IgD-negative memory B cell (primary cell): ENCODE results near the gene FGFR3. TPM values are rescaled to one million over a fixed set of nuclear protein-coding genes. Genes with fewer than 3 reads are reported as not detected.

Source experiments
- H3K27ac Mint-ChIP-seq, 3 donors: one replicate each; pipeline ENCODE4 v1.8.0; 2020 to 2022; ENCODE audit warnings: mild to moderate bottlenecking in 3 of 3, mixed read lengths in 3 of 3, moderate library complexity in 1 of 3
- H3K27me3 Mint-ChIP-seq: one replicate; pipeline ENCODE4 v1.8.0; 2021; ENCODE audit warnings: mixed read lengths
- H3K36me3 Mint-ChIP-seq: one replicate; pipeline ENCODE4 v1.8.0; 2020; ENCODE audit warnings: mild to moderate bottlenecking, mixed read lengths
- H3K4me1 Mint-ChIP-seq, 3 donors: one replicate each; pipeline ENCODE4 v1.8.0; 2020 to 2022; ENCODE audit warnings: mixed read lengths in 3 of 3, mild to moderate bottlenecking in 1 of 3
- H3K4me3 Mint-ChIP-seq, 4 donors: one replicate each; pipeline ENCODE4 v1.8.0; 2020 to 2022; ENCODE audit warnings: mild to moderate bottlenecking in 4 of 4, mixed read lengths in 4 of 4, moderate library complexity in 3 of 4
- H3K9me3 Mint-ChIP-seq, 3 donors: one replicate each; pipeline ENCODE4 v1.8.0; 2020 to 2021; ENCODE audit warnings: mixed read lengths in 3 of 3, mild to moderate bottlenecking in 1 of 3
- polyA plus RNA-seq: library from polyadenylated mRNA; unstranded; fragments of 300-500 nt; fragmentation: Illumina TruSeq; gene quantifications from one replicate; pipeline ENCODE4 v1.2.3, GENCODE V29; 2021

FGFR3 gene
- polyA plus RNA-seq = 0.45 TPM

DNA sequence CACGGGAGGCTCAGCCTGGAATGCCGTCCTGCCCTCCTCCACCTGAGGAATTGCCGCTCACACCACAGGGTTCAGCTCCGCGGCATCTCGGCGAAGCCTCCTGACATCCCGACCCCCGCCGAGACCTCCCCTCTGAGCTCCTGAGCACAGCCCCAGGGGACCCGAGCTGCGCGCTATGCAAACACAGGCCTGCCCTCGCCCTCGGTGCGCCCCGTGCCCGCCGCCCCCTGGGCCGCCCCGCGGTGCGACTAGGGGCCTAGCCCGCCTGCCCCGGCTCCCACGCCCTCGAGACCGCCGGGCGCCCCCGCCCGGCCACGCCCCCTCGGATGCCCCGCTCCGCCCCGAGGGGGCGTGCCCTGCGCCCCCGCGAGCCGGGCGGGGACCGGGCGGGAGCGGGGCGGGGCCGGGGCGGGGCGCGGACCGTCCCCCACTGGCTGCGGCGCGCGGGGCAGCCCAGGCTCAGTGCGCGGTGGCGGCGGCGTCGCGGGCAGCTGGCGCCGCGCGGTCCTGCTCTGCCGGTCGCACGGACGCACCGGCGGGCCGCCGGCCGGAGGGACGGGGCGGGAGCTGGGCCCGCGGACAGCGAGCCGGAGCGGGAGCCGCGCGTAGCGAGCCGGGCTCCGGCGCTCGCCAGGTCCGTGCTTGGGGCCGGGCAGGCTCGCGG lies at the start of gene FGFR3:
Gene FGFR3, plus strand, starts transcription at position 462 of the 664 bp plus-strand sequence. CDS start 642 bp downstream, outside the sequence.
- Mint-ChIP-seq H3K4me1 (peaks cover 0 to 6% (median 0%) of the 10 kb centered on the region in 3 donors), H3K4me3 (peak within 1 kb of the TSS; percentile 59 to 85 (median 79)), H3K9me3 (no peaks in the 10 kb centered on the region), H3K27ac (no peak within 1 kb of the TSS), H3K36me3 (no peaks in the 10 kb centered on the region), H3K27me3 (peaks cover 10% of the 10 kb centered on the region)

DNA sequence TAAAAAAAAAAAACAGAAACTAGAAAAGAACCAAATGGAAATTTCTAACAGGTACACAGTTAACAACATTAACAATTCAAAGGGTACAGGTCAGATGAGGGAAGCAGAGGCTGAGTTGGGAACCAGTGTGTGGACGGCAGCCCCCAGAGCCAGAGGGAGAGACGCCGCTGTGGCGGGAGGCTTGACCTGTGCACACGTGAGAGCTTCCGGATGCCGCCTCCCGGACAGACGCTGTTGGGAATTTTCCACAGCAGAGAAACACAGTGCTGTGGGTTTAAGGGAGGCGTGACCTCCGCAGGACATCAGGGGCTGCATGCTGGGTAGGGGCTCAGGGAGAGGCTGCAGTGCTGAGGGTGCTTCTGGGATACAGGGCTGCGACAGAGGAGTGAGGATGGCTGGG lies 49.5 kb upstream of the FGFR3 start:
- Mint-ChIP-seq H3K4me3 (no peak overlapping the region), H3K4me1 (no peaks in the 10 kb centered on the region), H3K27ac (no peak overlapping the region), H3K36me3 (peaks cover 9% of the 10 kb centered on the region), H3K9me3 (no peaks in the 10 kb centered on the region), H3K27me3 (no peaks in the 10 kb centered on the region)

DNA sequence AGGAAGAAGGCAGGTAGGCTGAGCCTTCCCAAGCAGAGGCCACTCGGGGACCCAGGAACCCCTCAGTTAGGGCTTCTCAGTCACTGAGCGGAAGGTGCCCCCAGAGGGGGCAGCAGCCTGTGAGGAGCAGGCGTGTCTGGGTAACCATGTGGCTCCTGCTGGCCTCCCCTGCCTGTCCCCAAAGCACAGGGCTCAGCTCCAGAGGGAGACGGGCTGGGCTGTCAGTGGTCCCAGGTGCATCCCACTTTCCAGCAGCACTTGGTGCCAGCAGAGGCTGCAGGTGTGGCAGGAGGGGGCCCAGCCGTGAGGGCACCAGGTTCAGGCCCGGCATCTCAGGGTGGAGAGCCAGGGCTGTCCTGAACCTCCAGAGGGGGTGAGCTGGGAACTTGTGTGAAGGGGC lies 49.1 kb upstream of the FGFR3 start:
- Mint-ChIP-seq H3K27ac (no peak overlapping the region), H3K36me3 (peaks cover 5% of the 10 kb centered on the region), H3K9me3 (no peaks in the 10 kb centered on the region), H3K27me3 (no peaks in the 10 kb centered on the region), H3K4me3 (no peak overlapping the region), H3K4me1 (no peaks in the 10 kb centered on the region)

DNA sequence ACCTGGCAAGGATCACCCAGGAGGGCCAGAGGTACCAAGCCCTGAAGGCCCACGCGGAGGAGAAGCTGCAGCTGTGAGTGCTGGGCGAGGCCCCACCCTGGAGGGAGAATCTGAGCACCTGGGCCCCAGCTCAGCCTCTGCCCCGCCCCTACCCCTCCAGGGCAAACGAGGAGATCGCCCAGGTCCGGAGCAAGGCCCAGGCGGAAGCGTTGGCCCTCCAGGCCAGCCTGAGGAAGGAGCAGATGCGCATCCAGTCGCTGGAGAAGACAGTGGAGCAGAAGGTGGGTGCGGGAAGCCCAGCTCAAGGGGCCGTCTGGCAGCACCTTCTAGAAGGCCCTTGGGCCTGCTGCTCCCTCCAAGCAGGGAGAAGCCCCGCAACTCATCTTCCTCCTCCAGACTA lies 48.5 kb upstream of the FGFR3 start:
- Mint-ChIP-seq H3K4me1 (no peaks in the 10 kb centered on the region), H3K9me3 (no peaks in the 10 kb centered on the region), H3K27ac (peak overlapping the region in 1 of 3 donors; percentile 50), H3K36me3 (peaks cover 4% of the 10 kb centered on the region), H3K4me3 (no peak overlapping the region), H3K27me3 (no peaks in the 10 kb centered on the region)

DNA sequence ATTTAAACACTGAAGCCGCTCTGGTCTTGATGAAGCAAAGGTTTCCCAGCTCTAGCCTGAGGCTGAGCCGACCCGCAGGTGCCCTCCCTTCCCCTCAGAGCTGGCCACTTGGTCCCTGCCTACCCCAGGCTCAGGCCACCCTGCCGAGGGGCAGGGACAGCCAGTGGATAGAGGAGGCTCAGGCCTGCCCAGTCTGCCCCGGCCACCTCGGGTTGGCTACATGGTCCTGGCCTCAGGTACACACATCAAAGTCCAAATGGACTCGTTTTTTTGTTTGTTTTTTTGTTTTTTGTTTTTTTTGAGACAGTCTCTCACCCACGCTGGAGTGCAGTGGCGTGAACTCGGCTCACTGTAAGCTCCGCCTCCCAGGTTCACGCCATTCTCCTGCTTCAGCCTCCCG lies 47.9 kb upstream of the FGFR3 start:
- H3K27me3 Mint-ChIP-seq = no peaks in the 10 kb centered on the region
- no peak overlapping the region for H3K4me3 Mint-ChIP-seq
- H3K27ac Mint-ChIP-seq = peak overlapping the region in 1 of 3 donors; percentile 50
- no peaks in the 10 kb centered on the region for H3K4me1 Mint-ChIP-seq
- H3K36me3 Mint-ChIP-seq = peaks cover 4% of the 10 kb centered on the region
- H3K9me3 Mint-ChIP-seq = no peaks in the 10 kb centered on the region

DNA sequence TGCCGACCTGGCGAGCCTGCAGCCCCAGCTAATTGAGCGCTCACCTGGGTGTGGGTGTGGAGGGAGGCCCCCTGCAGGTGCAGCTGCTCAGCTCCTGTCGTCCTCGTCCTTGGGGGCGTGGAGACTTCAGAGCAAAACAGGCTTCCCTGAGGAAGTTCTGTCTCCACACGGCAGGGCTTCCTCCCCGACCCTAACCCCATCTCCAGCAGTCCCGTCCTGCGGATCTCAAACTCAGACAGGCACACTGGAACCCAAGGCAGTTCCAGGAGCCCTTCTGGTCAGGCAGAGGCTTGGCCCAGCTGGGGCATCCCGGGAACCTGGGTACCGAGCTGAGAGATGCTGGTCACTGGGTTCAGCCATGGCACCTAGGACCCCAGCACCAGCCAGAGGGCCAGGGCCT lies 47.4 kb upstream of the FGFR3 start:
- Mint-ChIP-seq H3K27me3 (no peaks in the 10 kb centered on the region), H3K4me1 (no peaks in the 10 kb centered on the region), H3K4me3 (no peak overlapping the region), H3K9me3 (no peaks in the 10 kb centered on the region), H3K36me3 (peaks cover 4% of the 10 kb centered on the region), H3K27ac (no peak overlapping the region)

DNA sequence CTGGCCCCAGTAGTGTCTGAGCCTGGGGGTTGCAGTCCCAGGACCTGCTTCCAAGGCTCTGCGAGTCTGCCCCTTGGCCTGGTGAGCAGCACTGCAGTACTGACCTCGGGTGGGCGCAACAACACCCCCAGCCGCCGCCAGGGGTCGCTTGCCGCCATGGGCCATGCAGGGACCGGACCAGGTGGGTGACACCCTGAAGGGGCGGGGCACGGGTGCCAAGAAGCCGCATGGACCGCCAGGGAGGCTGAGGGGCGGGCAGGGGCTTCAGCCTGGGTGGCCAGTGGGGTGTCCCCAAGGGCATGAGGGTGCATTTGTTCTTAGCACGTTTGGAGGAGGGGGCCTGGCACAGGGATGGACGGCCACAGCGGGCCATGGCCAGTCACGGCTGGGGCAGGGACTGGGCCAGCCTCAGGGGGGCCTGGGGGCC lies 46.8 kb upstream of the FGFR3 start:
- no peak overlapping the region for H3K27ac Mint-ChIP-seq
- H3K9me3 Mint-ChIP-seq = no peaks in the 10 kb centered on the region
- no peaks in the 10 kb centered on the region for H3K4me1 Mint-ChIP-seq
- H3K27me3 Mint-ChIP-seq = peaks cover 2% of the 10 kb centered on the region
- H3K36me3 Mint-ChIP-seq = peaks cover 1% of the 10 kb centered on the region
- no peak overlapping the region for H3K4me3 Mint-ChIP-seq

DNA sequence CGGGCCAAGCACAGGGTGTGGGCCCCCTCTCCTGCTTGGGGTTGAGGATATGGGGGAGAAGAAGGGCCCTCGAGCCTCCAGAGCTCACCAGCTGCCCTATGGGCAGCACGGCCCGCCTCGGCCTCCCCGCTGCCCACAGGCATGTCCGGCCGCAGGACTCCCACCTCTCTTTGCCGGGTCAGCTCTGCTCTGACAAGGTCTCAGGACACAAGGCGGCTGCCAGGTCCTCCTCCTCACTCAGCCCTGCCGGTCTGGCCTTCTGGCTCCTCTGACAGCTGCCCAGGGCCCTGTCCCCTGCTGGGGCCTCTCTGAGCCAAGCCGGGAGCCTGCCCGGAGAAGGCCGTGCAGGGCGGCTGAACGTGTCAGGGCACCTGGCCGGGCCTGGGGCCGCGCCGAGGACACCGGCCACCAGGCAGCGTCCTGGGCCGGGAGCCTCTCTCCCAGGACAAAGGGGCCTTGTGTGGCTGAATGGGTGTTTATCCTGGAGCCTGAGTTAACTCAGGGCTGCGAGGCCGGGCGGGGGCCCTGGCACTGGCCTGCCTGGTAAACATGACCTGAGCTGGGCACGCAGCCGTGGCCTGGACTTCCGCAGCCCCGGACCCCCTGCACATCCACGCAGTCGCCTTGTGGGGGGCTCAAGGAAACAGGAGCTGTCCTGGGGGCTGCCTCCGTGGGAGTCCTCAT lies 46.0 kb upstream of the FGFR3 start:
- Mint-ChIP-seq H3K36me3 (peaks cover 1% of the 10 kb centered on the region), H3K4me1 (no peaks in the 10 kb centered on the region), H3K4me3 (no peak overlapping the region), H3K9me3 (no peaks in the 10 kb centered on the region), H3K27ac (no peak overlapping the region), H3K27me3 (peaks cover 2% of the 10 kb centered on the region)

DNA sequence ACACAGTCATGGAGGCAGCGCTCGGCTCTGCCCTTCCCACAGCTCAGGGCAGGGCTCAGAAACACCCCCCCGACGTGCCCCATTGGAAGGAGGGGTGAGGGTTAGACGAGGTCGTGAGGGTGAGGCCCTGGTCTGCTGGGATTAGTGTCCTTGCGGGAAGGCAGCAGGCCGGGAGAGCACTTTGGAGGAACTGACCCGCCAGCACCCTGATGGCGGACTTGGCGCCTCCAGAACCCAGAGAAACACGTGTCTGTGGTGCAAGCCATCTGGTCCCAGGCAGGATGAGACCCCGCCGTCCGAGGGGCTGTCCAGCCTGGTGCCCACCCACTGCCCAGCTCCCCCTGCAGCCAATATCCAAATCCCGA lies 45.5 kb upstream of the FGFR3 start:
- Mint-ChIP-seq H3K9me3 (no peaks in the 10 kb centered on the region), H3K27ac (no peak overlapping the region), H3K4me1 (no peaks in the 10 kb centered on the region), H3K36me3 (peaks cover 1% of the 10 kb centered on the region), H3K4me3 (no peak overlapping the region), H3K27me3 (peaks cover 2% of the 10 kb centered on the region)

DNA sequence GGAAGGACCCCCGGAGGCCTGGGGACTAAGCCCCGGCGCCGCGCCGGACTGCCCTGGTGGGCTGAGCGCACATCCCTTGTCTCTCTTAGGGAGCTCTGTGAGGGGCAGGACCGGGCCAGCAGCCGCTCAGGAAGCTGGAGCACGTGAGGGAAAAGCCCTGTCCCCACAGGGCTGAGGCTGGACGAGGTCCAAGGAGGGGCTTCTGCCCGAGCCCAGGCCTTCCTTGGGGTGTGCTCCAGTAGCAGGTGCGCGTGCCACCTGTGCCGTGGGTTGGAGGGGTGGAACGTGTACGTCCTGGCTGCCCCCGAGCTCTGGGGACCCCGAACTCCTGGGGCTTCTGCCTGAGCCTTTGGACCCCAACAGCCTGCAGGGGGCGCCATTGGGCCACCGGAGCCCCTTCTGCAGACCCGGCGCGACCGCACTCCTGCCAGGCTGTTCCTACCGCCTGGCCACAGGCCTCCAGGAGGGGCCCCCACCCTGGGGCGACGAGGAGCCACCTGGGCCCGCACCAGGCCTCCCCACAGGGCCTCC lies 44.6 kb upstream of the FGFR3 start:
- Mint-ChIP-seq H3K27me3 (peaks cover 2% of the 10 kb centered on the region), H3K27ac (no peak overlapping the region), H3K9me3 (no peaks in the 10 kb centered on the region), H3K4me3 (no peak overlapping the region), H3K36me3 (peaks cover 1% of the 10 kb centered on the region), H3K4me1 (no peaks in the 10 kb centered on the region)

DNA sequence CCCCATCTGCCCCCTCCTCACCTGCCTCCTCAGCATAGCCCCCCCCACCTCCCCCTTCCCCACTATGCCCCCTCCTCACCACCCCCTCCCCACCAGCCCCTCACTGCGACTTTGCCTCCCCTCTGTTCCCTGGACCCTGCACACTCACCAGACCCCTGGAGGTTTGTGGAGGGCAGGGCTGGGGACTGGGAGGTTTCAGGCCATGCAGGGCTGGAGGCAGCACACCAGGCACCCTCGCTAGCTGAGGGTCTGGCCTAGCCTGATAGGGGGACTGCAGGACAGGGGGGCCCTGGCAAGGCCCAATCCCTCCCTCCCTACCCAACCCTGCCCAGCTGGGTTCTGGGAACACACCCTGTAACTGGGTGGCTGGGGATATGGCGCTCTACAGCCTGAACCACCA lies 43.7 kb upstream of the FGFR3 start:
- Mint-ChIP-seq H3K4me3 (no peak overlapping the region), H3K4me1 (no peaks in the 10 kb centered on the region), H3K9me3 (no peaks in the 10 kb centered on the region), H3K36me3 (peaks cover 1% of the 10 kb centered on the region), H3K27me3 (peaks cover 2% of the 10 kb centered on the region), H3K27ac (no peak overlapping the region)

DNA sequence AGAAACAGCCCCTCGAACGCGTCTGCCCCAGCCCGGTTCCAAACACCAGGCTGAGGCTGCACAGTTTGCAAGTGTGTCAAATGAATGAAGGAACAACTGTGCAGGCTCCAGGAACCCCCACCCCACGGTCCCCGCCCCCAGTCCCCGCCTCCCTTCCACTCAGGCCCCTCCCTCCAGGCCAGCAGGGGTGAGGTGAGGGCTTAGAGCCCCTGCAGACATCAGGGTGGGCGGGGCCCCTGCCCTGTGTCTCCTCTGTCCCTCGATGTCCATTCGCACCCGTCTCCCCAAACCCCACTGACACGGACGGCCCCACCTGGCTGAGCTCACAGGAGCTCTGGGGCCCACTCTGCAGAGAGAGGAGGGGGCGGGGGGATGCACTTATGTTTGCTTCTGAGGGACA lies 43.3 kb upstream of the FGFR3 start:
- Mint-ChIP-seq H3K4me1 (no peaks in the 10 kb centered on the region), H3K27me3 (peaks cover 2% of the 10 kb centered on the region), H3K9me3 (no peaks in the 10 kb centered on the region), H3K36me3 (peaks cover 1% of the 10 kb centered on the region), H3K4me3 (peak overlapping the region in 1 of 4 donors; percentile 39), H3K27ac (no peak overlapping the region)

DNA sequence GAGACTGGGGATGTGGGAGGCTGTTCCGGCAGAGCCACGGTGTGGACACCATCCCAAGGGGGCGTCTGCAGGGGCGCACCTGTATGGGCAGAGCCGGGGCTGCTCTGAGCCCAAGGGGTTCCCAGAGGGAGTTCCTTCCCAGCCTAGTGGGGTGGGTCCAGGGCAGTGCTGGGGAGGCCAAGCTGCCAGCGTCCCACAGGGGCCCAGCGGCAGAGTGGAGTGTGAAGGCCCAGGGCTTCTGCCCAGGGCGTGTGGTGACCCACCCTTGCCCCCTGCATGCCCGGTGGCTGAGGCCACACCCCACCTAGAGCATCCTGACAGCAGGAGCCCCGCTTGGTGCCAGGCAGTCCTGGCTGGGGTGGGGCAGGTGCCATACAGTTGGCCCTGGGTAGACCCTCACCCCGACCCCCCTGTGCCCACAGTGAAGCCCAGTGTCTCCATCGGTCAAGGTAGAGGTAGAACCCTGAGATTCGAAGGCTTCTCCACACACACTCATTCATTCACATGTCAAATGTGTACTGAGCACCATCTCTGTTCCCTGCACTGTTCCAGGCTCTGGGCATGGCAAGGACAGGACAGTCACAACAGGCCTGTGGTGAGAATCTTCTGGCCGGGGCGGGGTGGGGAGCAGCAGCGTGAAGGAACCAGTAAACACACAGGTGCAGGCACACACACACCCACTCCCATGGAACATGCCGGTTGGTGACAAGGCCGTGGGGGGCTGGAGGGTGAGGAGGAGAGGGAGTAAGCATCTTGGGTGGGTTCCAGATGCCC lies 42.5 kb upstream of the FGFR3 start:
- H3K27ac Mint-ChIP-seq = no peak overlapping the region
- no peaks in the 10 kb centered on the region for H3K9me3 Mint-ChIP-seq
- no peak overlapping the region for H3K4me3 Mint-ChIP-seq
- no peaks in the 10 kb centered on the region for H3K4me1 Mint-ChIP-seq
- peaks cover 2% of the 10 kb centered on the region for H3K27me3 Mint-ChIP-seq
- no peaks in the 10 kb centered on the region for H3K36me3 Mint-ChIP-seq

DNA sequence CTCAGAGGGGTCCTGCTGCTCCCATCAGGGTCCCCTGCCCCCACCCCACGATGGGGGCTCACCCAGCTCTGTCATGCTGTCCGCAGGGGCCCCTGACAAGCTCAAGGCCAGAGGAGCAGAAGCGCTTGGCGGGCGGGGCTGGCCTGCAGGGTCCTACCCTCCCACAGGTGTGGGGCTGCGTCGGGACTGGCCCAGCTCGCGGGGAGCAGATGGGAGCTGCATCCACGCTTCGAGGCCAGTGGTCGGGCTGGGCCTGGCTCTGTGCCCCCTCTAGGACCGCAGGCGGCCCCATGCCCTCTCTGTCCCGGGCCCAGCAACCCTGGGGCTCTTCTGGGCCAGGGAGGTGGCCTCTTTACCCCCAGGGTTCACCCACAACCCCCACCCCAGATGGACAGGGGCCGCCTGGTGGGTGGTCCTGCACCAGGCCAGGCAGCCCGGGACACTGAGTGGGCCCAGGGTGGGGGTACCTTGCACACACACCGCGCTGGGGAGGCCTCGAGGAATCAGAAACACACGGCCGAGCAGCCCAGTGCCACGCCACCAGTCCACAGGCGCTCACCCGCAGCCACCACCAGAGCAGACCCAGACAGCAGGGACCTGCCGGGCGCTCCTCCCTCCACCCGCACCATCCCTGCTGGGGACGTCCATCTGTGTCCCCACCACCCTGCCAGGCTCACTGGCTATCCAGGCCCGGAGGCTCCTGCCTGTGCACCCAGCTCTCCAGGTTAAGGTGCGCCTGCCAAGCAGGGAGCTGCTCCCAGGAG lies 41.8 kb upstream of the FGFR3 start:
- Mint-ChIP-seq H3K27me3 (peaks cover 2% of the 10 kb centered on the region), H3K4me3 (no peak overlapping the region), H3K27ac (no peak overlapping the region), H3K4me1 (no peaks in the 10 kb centered on the region), H3K9me3 (no peaks in the 10 kb centered on the region), H3K36me3 (no peaks in the 10 kb centered on the region)

DNA sequence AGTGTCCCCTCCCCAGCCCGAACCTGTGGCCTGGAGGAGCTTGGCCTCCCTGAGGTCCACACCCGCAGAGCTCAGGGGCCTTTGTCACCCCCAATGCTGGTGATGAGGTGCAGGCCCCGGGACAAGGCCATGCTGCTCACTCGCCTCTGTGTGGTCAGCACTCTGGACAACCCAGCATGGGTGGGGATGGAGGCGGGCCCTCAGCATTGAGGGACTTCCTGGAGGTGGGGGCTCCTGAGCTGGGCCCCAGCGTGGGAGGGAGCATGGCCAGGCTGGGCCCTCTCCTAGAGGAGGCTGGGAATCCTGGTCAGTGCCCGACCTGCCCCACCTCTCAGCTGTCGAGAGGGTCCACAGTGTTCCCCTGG lies 41.2 kb upstream of the FGFR3 start:
- Mint-ChIP-seq H3K27me3 (peaks cover 2% of the 10 kb centered on the region), H3K36me3 (no peaks in the 10 kb centered on the region), H3K9me3 (no peaks in the 10 kb centered on the region), H3K4me3 (no peak overlapping the region), H3K27ac (no peak overlapping the region), H3K4me1 (no peaks in the 10 kb centered on the region)
